Uterus (tissue), 4 donors: ENCODE data around the gene RIPOR1. TPM values are rescaled to one million over a fixed set of nuclear protein-coding genes. Genes with fewer than 3 reads are reported as not detected.

Experiments used
- DNase-seq, 2 donors: peaks; one replicate each; pipeline ENCODE4 v3.0.0-alpha.2; 2019 to 2020
- H3K27ac ChIP-seq, 2 donors: fragments of 200-600 bp; sonication (generic); 1 replicate in 1 of 2; 2 replicates in 1 of 2; pipeline ENCODE4 v1.5.1; 2016 to 2018
- H3K27me3 ChIP-seq, 2 donors: fragments of 200-600 bp; sonication (generic); one replicate each; pipeline ENCODE4 v1.5.1; 2018 to 2019; ENCODE audit warnings: control low read depth in 1 of 2
- H3K36me3 ChIP-seq, 2 donors: fragments of 200-600 bp; sonication (generic); one replicate each; pipeline ENCODE4 v1.5.1; 2019; ENCODE audit warnings: control low read depth in 1 of 2
- H3K4me1 ChIP-seq, 2 donors: fragments of 200-600 bp; sonication (generic); one replicate each; pipeline ENCODE4 v1.5.1; 2018 to 2019; ENCODE audit warnings: control low read depth in 1 of 2
- H3K4me3 ChIP-seq, 2 donors: fragments of 200-600 bp; sonication (generic); 1 replicate in 1 of 2; 2 replicates in 1 of 2; pipeline ENCODE4 v1.5.1; 2018 to 2019; ENCODE audit warnings: mild to moderate bottlenecking in 1 of 2
- H3K9me3 ChIP-seq, 2 donors: fragments of 200-600 bp; sonication (generic); one replicate each; pipeline ENCODE4 v1.5.1; 2019; ENCODE audit warnings: control low read depth in 1 of 2
- CTCF ChIP-seq, 4 experiments: fragments of 200-600 bp in 2 of 4; fragments of 450-650 bp in 2 of 4; sonication (generic) in 2 of 4; IDR thresholded peaks; one replicate each; pipeline ENCODE4 v1.5.1; 2016 to 2019; ENCODE audit warnings: antibody characterized with exemption in 4 of 4, mild to moderate bottlenecking in 2 of 4, moderate library complexity in 1 of 4
- POLR2A ChIP-seq, 2 donors: fragments of 450-650 bp; IDR thresholded peaks; one replicate each; pipeline ENCODE4 v1.6.1; 2016; ENCODE audit warnings: antibody characterized with exemption in 2 of 2, mild to moderate bottlenecking in 1 of 2, moderate library complexity in 1 of 2
- intact Hi-C: fragments of 100-400 bp; cut with DNase I; formaldehyde crosslinking; loops from one replicate; pipeline ENCODE4 v1.15.1; 2023; ENCODE audit warnings: low total_unique reads
- total RNA-seq, 4 donors: library from RNA; depleted of rRNA in 3 of 4; stranded (reverse); fragments of >200 nt in 3 of 4; gene quantifications; one replicate each; pipeline versions ENCODE4 v1.1.0 to v1.2.4, GENCODE V29; 2014 to 2023
- donor health status: DM: yes; HTN: yes; CAD: no.

Gene RIPOR1
- total RNA-seq, 4 donors from 2014 or later, result 48.2 to 137 (median 57.4) TPM

DNA sequence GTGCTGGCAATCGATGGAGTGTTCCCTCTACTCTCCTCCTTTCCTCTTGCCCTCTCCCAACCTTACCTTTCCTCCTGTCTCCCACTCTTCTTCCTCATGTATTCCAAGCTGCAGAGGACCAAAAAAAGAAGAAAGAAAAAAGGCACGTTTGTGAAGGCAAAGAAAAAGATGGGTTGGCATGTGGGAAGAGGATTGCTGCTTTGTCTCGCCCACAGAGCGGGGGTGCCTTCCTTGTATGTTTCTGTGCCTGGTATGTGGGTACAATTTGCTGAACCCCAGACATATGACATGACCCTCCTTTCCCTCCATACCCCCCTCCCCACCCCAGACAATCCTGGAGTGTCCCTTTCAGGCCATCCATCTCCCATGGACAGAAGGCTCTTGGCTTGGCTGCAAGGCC lies 20.6 kb downstream of the RIPOR1 start:
- intact Hi-C loops, result no loop called here

GRCh38 chr16:67549936-67550335 lies 21.3 kb downstream of the RIPOR1 start:
- TF ChIP-seq POLR2A (IDR thresholded peaks at IDR 0.05) (no peak), CTCF (IDR thresholded peaks at IDR 0.05) (no peak)
- no peaks in the 10 kb centered on the region for H3K36me3 ChIP-seq
- peaks cover 0 to 14% of the 10 kb centered on the region in 2 donors for H3K4me1 ChIP-seq
- no peak overlapping the region for H3K27ac ChIP-seq
- no peak overlapping the region for H3K4me3 ChIP-seq
- no peaks in the 10 kb centered on the region for H3K9me3 ChIP-seq
- intact Hi-C loops, result no loop called here
- DNase-seq, result no peak
- H3K27me3 ChIP-seq, result no peaks in the 10 kb centered on the region

More for the DNA sequence above, 20.6 kb downstream of the RIPOR1 start:
- TF ChIP-seq CTCF (IDR thresholded peaks at IDR 0.05) (no peak), POLR2A (IDR thresholded peaks at IDR 0.05) (no peak)
- H3K4me3 ChIP-seq, result no peak overlapping the region
- no peaks in the 10 kb centered on the region for H3K9me3 ChIP-seq
- peaks cover 0 to 14% of the 10 kb centered on the region in 2 donors for H3K4me1 ChIP-seq
- no peak overlapping the region for H3K27ac ChIP-seq
- DNase-seq, result no peak
- H3K36me3 ChIP-seq, result no peaks in the 10 kb centered on the region
- no peaks in the 10 kb centered on the region for H3K27me3 ChIP-seq

- no peak overlapping the region for H3K4me3 ChIP-seq
- no peak for DNase-seq
- no peaks in the 10 kb centered on the region for H3K27me3 ChIP-seq
- H3K36me3 ChIP-seq, result no peaks in the 10 kb centered on the region
- intact Hi-C loops, result no loop called here
- TF ChIP-seq CTCF (IDR thresholded peaks at IDR 0.05), result no peak
- no peak for TF ChIP-seq POLR2A (IDR thresholded peaks at IDR 0.05)
- no peak overlapping the region for H3K27ac ChIP-seq
- no peaks in the 10 kb centered on the region for H3K9me3 ChIP-seq
- H3K4me1 ChIP-seq, result peaks cover 0 to 12% of the 10 kb centered on the region in 2 donors
These were observed 22.5 kb downstream of the RIPOR1 start for GRCh38 chr16:67551091-67551490.

DNA sequence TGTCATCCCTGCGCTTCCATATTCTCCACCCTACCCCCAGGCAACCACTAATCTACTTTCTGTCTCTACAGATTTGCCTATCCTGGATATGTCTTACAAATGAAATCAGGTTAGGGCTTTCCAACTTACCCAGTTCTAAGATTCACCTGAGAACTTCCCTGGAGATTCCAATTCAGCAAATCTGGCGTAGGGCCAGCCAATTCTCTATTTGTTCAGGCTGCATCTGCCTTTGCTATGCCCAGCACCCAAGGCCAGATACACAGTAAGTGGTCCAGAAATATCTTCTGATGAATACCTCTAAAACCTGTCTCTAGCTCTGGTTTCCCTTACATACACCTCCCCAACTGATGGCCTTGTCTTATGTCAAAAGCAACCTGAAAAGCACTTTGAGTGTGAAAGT lies 23.3 kb downstream of the RIPOR1 start:
- no peaks in the 10 kb centered on the region for H3K9me3 ChIP-seq
- H3K36me3 ChIP-seq, result no peaks in the 10 kb centered on the region
- H3K4me1 ChIP-seq, result peaks cover 0 to 8% of the 10 kb centered on the region in 2 donors
- no peaks in the 10 kb centered on the region for H3K27me3 ChIP-seq
- TF ChIP-seq CTCF (IDR thresholded peaks at IDR 0.05) (no peak), POLR2A (IDR thresholded peaks at IDR 0.05) (no peak)
- DNase-seq, result no peak
- intact Hi-C loops, result no loop called here
- H3K4me3 ChIP-seq, result no peak overlapping the region
- peak overlapping the region; percentile 30 to 56 for H3K27ac ChIP-seq

- no peak overlapping the region for H3K4me3 ChIP-seq
- H3K4me1 ChIP-seq, result peaks cover 0 to 8% of the 10 kb centered on the region in 2 donors
- H3K9me3 ChIP-seq, result no peaks in the 10 kb centered on the region
- no peaks in the 10 kb centered on the region for H3K36me3 ChIP-seq
- no peak for TF ChIP-seq POLR2A (IDR thresholded peaks at IDR 0.05)
- no peak for TF ChIP-seq CTCF (IDR thresholded peaks at IDR 0.05)
- DNase-seq, result no peak
- peak overlapping the region; percentile 30 to 56 for H3K27ac ChIP-seq
- intact Hi-C loops, result no loop called here
- no peaks in the 10 kb centered on the region for H3K27me3 ChIP-seq
These were observed 23.8 kb downstream of the RIPOR1 start for GRCh38 chr16:67552476-67552875.
